ENCODE measurements around the gene NRG3.
"Not testable (repeated sequence)": the region's sequence is repeated elsewhere in the genome, so short reads cannot be mapped to it uniquely, and the experiment has no call there.

Gene NRG3

GRCh38 chr10:82653244-82654155 lies 778.5 kb downstream of the NRG3 start:
- no peaks in the 10 kb centered on the region for H3K9me3 Mint-ChIP-seq
- H3K27me3 Mint-ChIP-seq = no peaks in the 10 kb centered on the region
- no peak for ATAC-seq
- H3K4me3 Mint-ChIP-seq = no peak overlapping the region
- no peaks in the 10 kb centered on the region for H3K36me3 Mint-ChIP-seq (ENCODE audit: low read depth)
- no peak for DNase-seq
- H3K4me1 Mint-ChIP-seq = no peaks in the 10 kb centered on the region
- H3K27ac Mint-ChIP-seq = no peak overlapping the region

GRCh38 chr10:82660205-82660604 lies 785.2 kb downstream of the NRG3 start:
- DNase-seq (no peak), ATAC-seq (no peak)
- Mint-ChIP-seq H3K36me3 (ENCODE audit: low read depth) (no peaks in the 10 kb centered on the region), H3K27me3 (no peaks in the 10 kb centered on the region), H3K27ac (no peak overlapping the region), H3K9me3 (peaks cover 3% of the 10 kb centered on the region), H3K4me1 (no peaks in the 10 kb centered on the region), H3K4me3 (no peak overlapping the region)

- Mint-ChIP-seq H3K36me3 (ENCODE audit: low read depth) (no peaks in the 10 kb centered on the region), H3K4me1 (no peaks in the 10 kb centered on the region), H3K4me3 (no peak overlapping the region), H3K9me3 (peaks cover 3% of the 10 kb centered on the region), H3K27me3 (no peaks in the 10 kb centered on the region), H3K27ac (no peak overlapping the region)
- no peak for DNase-seq
- no peak for ATAC-seq
Measured at GRCh38 chr10:82660986-82661385, 786.0 kb downstream of the NRG3 start.

GRCh38 chr10:82661701-82662100 lies 786.7 kb downstream of the NRG3 start:
- Mint-ChIP-seq H3K27me3 (no peaks in the 10 kb centered on the region), H3K4me1 (no peaks in the 10 kb centered on the region)
- ATAC-seq = no peak

GRCh38 chr10:82668221-82668895 lies 793.4 kb downstream of the NRG3 start:
- peaks cover 6% of the 10 kb centered on the region for H3K9me3 Mint-ChIP-seq
- H3K36me3 Mint-ChIP-seq (ENCODE audit: low read depth) = no peaks in the 10 kb centered on the region
- ATAC-seq = no peak
- no peaks in the 10 kb centered on the region for H3K27me3 Mint-ChIP-seq
- H3K4me3 Mint-ChIP-seq = no peak overlapping the region
- DNase-seq = no peak
- no peaks in the 10 kb centered on the region for H3K4me1 Mint-ChIP-seq
- no peak overlapping the region for H3K27ac Mint-ChIP-seq

More at GRCh38 chr10:82661701-82662100, 786.7 kb downstream of the NRG3 start:
- DNase-seq = no peak
- no peak overlapping the region for H3K4me3 Mint-ChIP-seq
- peaks cover 3% of the 10 kb centered on the region for H3K9me3 Mint-ChIP-seq
- no peak overlapping the region for H3K27ac Mint-ChIP-seq
- H3K36me3 Mint-ChIP-seq (ENCODE audit: low read depth) = no peaks in the 10 kb centered on the region

- Mint-ChIP-seq H3K9me3 (peaks cover 12% of the 10 kb centered on the region), H3K27ac (no peak overlapping the region), H3K4me1 (no peaks in the 10 kb centered on the region), H3K4me3 (no peak overlapping the region), H3K27me3 (no peaks in the 10 kb centered on the region), H3K36me3 (ENCODE audit: low read depth) (no peaks in the 10 kb centered on the region)
- no peak for DNase-seq
- ATAC-seq = no peak
Measured at GRCh38 chr10:82674036-82674435, 799.0 kb downstream of the NRG3 start.

GRCh38 chr10:82677932-82678331 lies 802.9 kb downstream of the NRG3 start:
- H3K9me3 Mint-ChIP-seq; H3K4me1 Mint-ChIP-seq; H3K27ac Mint-ChIP-seq; H3K27me3 Mint-ChIP-seq; DNase-seq; H3K4me3 Mint-ChIP-seq; H3K36me3 Mint-ChIP-seq (ENCODE audit: low read depth); ATAC-seq: not testable (repeated sequence)

GRCh38 chr10:82678451-82678850 lies 803.5 kb downstream of the NRG3 start:
- ATAC-seq = not testable (repeated sequence)

GRCh38 chr10:82680608-82681007 lies 805.6 kb downstream of the NRG3 start:
- no peak for ATAC-seq
- no peak for DNase-seq
- H3K36me3 Mint-ChIP-seq (ENCODE audit: low read depth) = no peaks in the 10 kb centered on the region
- H3K4me3 Mint-ChIP-seq = no peak overlapping the region
- no peaks in the 10 kb centered on the region for H3K4me1 Mint-ChIP-seq
- peaks cover 8% of the 10 kb centered on the region for H3K9me3 Mint-ChIP-seq
- no peaks in the 10 kb centered on the region for H3K27me3 Mint-ChIP-seq
- no peak overlapping the region for H3K27ac Mint-ChIP-seq

More at GRCh38 chr10:82678451-82678850, 803.5 kb downstream of the NRG3 start:
- not testable (repeated sequence) for H3K4me1 Mint-ChIP-seq; H3K27ac Mint-ChIP-seq; H3K4me3 Mint-ChIP-seq; H3K36me3 Mint-ChIP-seq (ENCODE audit: low read depth); DNase-seq; H3K9me3 Mint-ChIP-seq; H3K27me3 Mint-ChIP-seq

- H3K27me3 Mint-ChIP-seq = no peaks in the 10 kb centered on the region
- ATAC-seq (no peak), DNase-seq (no peak)
- H3K27ac Mint-ChIP-seq = no peak overlapping the region
- no peaks in the 10 kb centered on the region for H3K36me3 Mint-ChIP-seq (ENCODE audit: low read depth)
- no peaks in the 10 kb centered on the region for H3K4me1 Mint-ChIP-seq
- H3K9me3 Mint-ChIP-seq = no peaks in the 10 kb centered on the region
- H3K4me3 Mint-ChIP-seq = no peak overlapping the region
Measured at GRCh38 chr10:82683945-82684344, 809.0 kb downstream of the NRG3 start.

- no peak for ATAC-seq
- Mint-ChIP-seq H3K27me3 (no peaks in the 10 kb centered on the region), H3K4me3 (no peak overlapping the region)
Measured at GRCh38 chr10:82685087-82685486, 810.1 kb downstream of the NRG3 start.

GRCh38 chr10:82691211-82691610 lies 816.2 kb downstream of the NRG3 start:
- no peaks in the 10 kb centered on the region for H3K4me1 Mint-ChIP-seq
- no peak overlapping the region for H3K27ac Mint-ChIP-seq
- no peaks in the 10 kb centered on the region for H3K36me3 Mint-ChIP-seq (ENCODE audit: low read depth)
- no peaks in the 10 kb centered on the region for H3K27me3 Mint-ChIP-seq
- H3K4me3 Mint-ChIP-seq = no peak overlapping the region
- no peak for DNase-seq
- no peak for ATAC-seq
- H3K9me3 Mint-ChIP-seq = peaks cover 11% of the 10 kb centered on the region

More at GRCh38 chr10:82685087-82685486, 810.1 kb downstream of the NRG3 start:
- Mint-ChIP-seq H3K27ac (no peak overlapping the region), H3K4me1 (no peaks in the 10 kb centered on the region), H3K36me3 (ENCODE audit: low read depth) (no peaks in the 10 kb centered on the region), H3K9me3 (no peaks in the 10 kb centered on the region)
- DNase-seq = no peak

GRCh38 chr10:82692458-82692857 lies 817.5 kb downstream of the NRG3 start:
- H3K36me3 Mint-ChIP-seq (ENCODE audit: low read depth) = no peaks in the 10 kb centered on the region
- DNase-seq = no peak
- H3K4me1 Mint-ChIP-seq = no peaks in the 10 kb centered on the region
- H3K9me3 Mint-ChIP-seq = peaks cover 11% of the 10 kb centered on the region
- no peak overlapping the region for H3K27ac Mint-ChIP-seq
- no peak for ATAC-seq
- H3K27me3 Mint-ChIP-seq = no peaks in the 10 kb centered on the region
- no peak overlapping the region for H3K4me3 Mint-ChIP-seq

GRCh38 chr10:82721831-82722230 lies 846.8 kb downstream of the NRG3 start:
- Mint-ChIP-seq H3K27me3 (no peaks in the 10 kb centered on the region), H3K9me3 (peaks cover 6% of the 10 kb centered on the region), H3K4me3 (no peak overlapping the region), H3K4me1 (no peaks in the 10 kb centered on the region), H3K36me3 (ENCODE audit: low read depth) (no peaks in the 10 kb centered on the region), H3K27ac (no peak overlapping the region)
- DNase-seq (no peak), ATAC-seq (no peak)

- DNase-seq = no peak
- no peaks in the 10 kb centered on the region for H3K36me3 Mint-ChIP-seq (ENCODE audit: low read depth)
- H3K9me3 Mint-ChIP-seq = peaks cover 8% of the 10 kb centered on the region
- H3K27me3 Mint-ChIP-seq = no peaks in the 10 kb centered on the region
- H3K4me3 Mint-ChIP-seq = no peak overlapping the region
- H3K27ac Mint-ChIP-seq = no peak overlapping the region
- no peak for ATAC-seq
- H3K4me1 Mint-ChIP-seq = no peaks in the 10 kb centered on the region
Measured at GRCh38 chr10:82722273-82722672, 847.3 kb downstream of the NRG3 start.
